PC-3 (cell line): ENCODE measurements around the gene SLC46A2. TPM values are rescaled to one million over a fixed set of nuclear protein-coding genes. Genes with fewer than 3 reads are reported as not detected.

Experiments
- ATAC-seq: fragments of 200-7000 bp; cut with Tn5 transposase; 2 replicates; pipeline ENCODE4 v1.9.1; 2020; ENCODE audit warnings: mild to moderate bottlenecking, moderate library complexity
- BruUV-seq: library from RNA; stranded (reverse); fragments of 400-500 nt; replicated peaks from 2 replicates; lab custom pipeline; 2021; lab: Mats Ljungman, UMichigan
- CTCF ChIA-PET: fragments of 300-600 bp; sonication (Branson Sonifier 250); formaldehyde crosslinking; loops from one replicate; lab custom pipeline; 2022; ENCODE audit warnings: antibody characterized with exemption; lab: Charles Lee
- POLR2A ChIA-PET: fragments of 300-600 bp; sonication (Branson Sonifier 250); formaldehyde crosslinking; loops from one replicate; lab custom pipeline; 2022; ENCODE audit warnings: antibody characterized with exemption; ENCODE audit not compliant: unreplicated experiment; lab: Charles Lee
- DNase-seq: peaks from one replicate; pipeline ENCODE4 v3.0.0-alpha.2; 2015
- H2AFZ ChIP-seq: fragments of 300-600 bp; sonication (generic); 2 replicates; pipeline ENCODE4 v1.6.0; 2016; ENCODE audit warnings: antibody characterized with exemption, low read length
- H3F3A ChIP-seq: fragments of 300-600 bp; sonication (generic); one replicate; pipeline ENCODE4 v1.6.0; 2017; ENCODE audit warnings: antibody characterized with exemption, low read length, control low read depth, mild to moderate bottlenecking; ENCODE audit not compliant: unreplicated experiment
- H3K27ac ChIP-seq: fragments of 300-600 bp; sonication (generic); 2 replicates; pipeline ENCODE4 v1.5.1; 2016; ENCODE audit warnings: mild to moderate bottlenecking, low read length
- H3K27me3 ChIP-seq: fragments of 300-600 bp; sonication (generic); 2 replicates; pipeline ENCODE4 v1.6.1; 2016; ENCODE audit warnings: low read length, mixed read lengths
- H3K36me3 ChIP-seq: fragments of 300-600 bp; sonication (generic); 2 replicates; pipeline ENCODE4 v1.6.1; 2016; ENCODE audit warnings: low read depth, mixed run types, low read length, mixed read lengths
- H3K4me1 ChIP-seq: fragments of 300-600 bp; sonication (generic); 2 replicates; pipeline ENCODE4 v1.5.1; 2016; ENCODE audit warnings: low read length; ENCODE audit not compliant: insufficient read depth
- H3K4me2 ChIP-seq: fragments of 300-600 bp; sonication (generic); 2 replicates; pipeline ENCODE4 v1.6.0; 2016; ENCODE audit warnings: low read length
- H3K4me3 ChIP-seq: fragments of 300-600 bp; sonication (generic); 2 replicates; pipeline ENCODE4 v1.5.1; 2016; ENCODE audit warnings: mild to moderate bottlenecking, low read length, mixed read lengths
- H3K79me2 ChIP-seq: fragments of 300-600 bp; sonication (generic); 2 replicates; pipeline ENCODE4 v1.6.1; 2017; ENCODE audit warnings: low read length, mixed read lengths
- H3K9ac ChIP-seq: fragments of 300-600 bp; sonication (generic); 2 replicates; pipeline ENCODE4 v1.6.0; 2016; ENCODE audit warnings: mild to moderate bottlenecking, low read length
- H3K9me2 ChIP-seq: fragments of 300-600 bp; sonication (generic); replicated peaks from 2 replicates; pipeline ENCODE4 v1.6.1; 2016; ENCODE audit warnings: mixed run types, low read length, mixed read lengths
- H3K9me3 ChIP-seq: fragments of 300-600 bp; sonication (generic); 2 replicates; pipeline ENCODE4 v1.6.1; 2016; ENCODE audit warnings: low read length, mixed read lengths
- H4K20me1 ChIP-seq: fragments of 300-600 bp; sonication (generic); 2 replicates; pipeline ENCODE4 v1.6.1; 2016; ENCODE audit warnings: low read length, mixed read lengths
- CTCF ChIP-seq: fragments of 300-600 bp; sonication (generic); conservative IDR thresholded peaks from 2 replicates; pipeline ENCODE4 v1.5.1; 2017; ENCODE audit warnings: antibody characterized with exemption, low read depth, mild to moderate bottlenecking, low read length
- EZH2 ChIP-seq: fragments of 300-600 bp; sonication (generic); IDR thresholded peaks from one replicate; pipeline ENCODE4 v1.6.1; 2017; ENCODE audit warnings: antibody characterized with exemption, mild to moderate bottlenecking, low read length; ENCODE audit not compliant: unreplicated experiment
- EZH2phosphoT487 ChIP-seq: fragments of 300-600 bp; sonication (generic); IDR thresholded peaks from 2 replicates; pipeline ENCODE4 v1.6.1; 2018; ENCODE audit warnings: mild to moderate bottlenecking, antibody characterized with exemption, low read length, borderline replicate concordance
- intact Hi-C: fragments of 100-400 bp; cut with micrococcal nuclease; formaldehyde crosslinking; loops from 2 replicates; pipeline ENCODE4 v1.9.0; 2023
- total RNA-seq: library from RNA; depleted of rRNA; stranded (reverse); fragments of >200 nt; gene quantifications from 2 replicates; pipeline ENCODE4 v1.2.3, GENCODE V29; 2014

Gene SLC46A2
- total RNA-seq, 1 experiment from 2014 or later = not detected

GRCh38 chr9:112917987-112918362, 27.3 kb upstream of the SLC46A2 start:
- no peaks in the 10 kb centered on the region for H3K36me3 ChIP-seq
- no peaks in the 10 kb centered on the region for H3K9me3 ChIP-seq
- no peak overlapping the region for H3K4me3 ChIP-seq
- ATAC-seq (peak; percentile 38), DNase-seq (peak; percentile 24)
- no TSS peak for BruUV-seq
- H3K27ac ChIP-seq = peak overlapping the region; percentile 40
- H3F3A ChIP-seq = no peaks in the 10 kb centered on the region
- H3K9me2 ChIP-seq = no peaks in the 10 kb centered on the region
- no peak overlapping the region for H3K9ac ChIP-seq
- POLR2A ChIA-PET = no interaction called here
- H3K79me2 ChIP-seq = no peaks in the 10 kb centered on the region
- peaks cover 21% of the 10 kb centered on the region for H3K4me1 ChIP-seq
- intact Hi-C loops = no loop called here
- no peaks in the 10 kb centered on the region for H4K20me1 ChIP-seq
- CTCF ChIA-PET = no interaction called here
- no peak overlapping the region for H2AFZ ChIP-seq
- TF ChIP-seq EZH2 = no peak
- TF ChIP-seq EZH2phosphoT487 = no peak
- H3K4me2 ChIP-seq = peak overlapping the region; percentile 49
- no peaks in the 10 kb centered on the region for H3K27me3 ChIP-seq

- H3K4me2 ChIP-seq = peak overlapping the region; percentile 49
- CTCF ChIA-PET = no interaction called here
- H3K79me2 ChIP-seq = no peaks in the 10 kb centered on the region
- no peaks in the 10 kb centered on the region for H4K20me1 ChIP-seq
- H3K36me3 ChIP-seq = no peaks in the 10 kb centered on the region
- no peaks in the 10 kb centered on the region for H3K9me3 ChIP-seq
- peak overlapping the region; percentile 40 for H3K27ac ChIP-seq
- no peak overlapping the region for H3K4me3 ChIP-seq
- H2AFZ ChIP-seq = no peak overlapping the region
- ATAC-seq = peak; percentile 84
- BruUV-seq = no TSS peak
- H3K9ac ChIP-seq = no peak overlapping the region
- TF ChIP-seq EZH2phosphoT487 = no peak
- TF ChIP-seq EZH2 = no peak
- TF ChIP-seq CTCF = no peak
- H3K9me2 ChIP-seq = no peaks in the 10 kb centered on the region
- H3K27me3 ChIP-seq = no peaks in the 10 kb centered on the region
- DNase-seq = peak; percentile 79
- no peaks in the 10 kb centered on the region for H3F3A ChIP-seq
- POLR2A ChIA-PET = no interaction called here
- peaks cover 21% of the 10 kb centered on the region for H3K4me1 ChIP-seq
- intact Hi-C loops = no loop called here
Observed at GRCh38 chr9:112917047-112917986, 26.6 kb upstream of the SLC46A2 start.

GRCh38 chr9:112914524-112914923, 23.8 kb upstream of the SLC46A2 start:
- H3K4me1 ChIP-seq = peaks cover 21% of the 10 kb centered on the region
- ATAC-seq (no peak), DNase-seq (peak; percentile 39)
- no peak overlapping the region for H3K9ac ChIP-seq
- no TSS peak for BruUV-seq
- no peak overlapping the region for H3K4me2 ChIP-seq
- POLR2A ChIA-PET = no interaction called here
- no peak overlapping the region for H3K4me3 ChIP-seq
- no peaks in the 10 kb centered on the region for H3K27me3 ChIP-seq
- H3K9me2 ChIP-seq = no peaks in the 10 kb centered on the region
- no peaks in the 10 kb centered on the region for H3K9me3 ChIP-seq
- H2AFZ ChIP-seq = no peak overlapping the region
- no peaks in the 10 kb centered on the region for H3F3A ChIP-seq
- H3K79me2 ChIP-seq = no peaks in the 10 kb centered on the region
- CTCF ChIA-PET = no interaction called here
- H4K20me1 ChIP-seq = no peaks in the 10 kb centered on the region
- H3K27ac ChIP-seq = no peak overlapping the region
- TF ChIP-seq EZH2 = no peak
- TF ChIP-seq CTCF = no peak
- TF ChIP-seq EZH2phosphoT487 = no peak
- intact Hi-C loops = no loop called here
- H3K36me3 ChIP-seq = no peaks in the 10 kb centered on the region
